Panc1 (cell line): ENCODE results near the gene CD22. TPM values are rescaled to one million over a fixed set of nuclear protein-coding genes. Genes with fewer than 3 reads are reported as not detected.

ENCODE experiments used
- ATAC-seq: fragments of 200-7000 bp; cut with Tn5 transposase; 2 replicates; pipeline ENCODE4 v1.9.1; 2020; ENCODE audit warnings: mild to moderate bottlenecking, moderate library complexity
- BruUV-seq: library from RNA; stranded (reverse); fragments of 400-500 nt; replicated peaks from 2 replicates; lab custom pipeline; 2021; lab: Mats Ljungman, UMichigan
- CTCF ChIA-PET: fragments of 300-600 bp; sonication (Branson Sonifier 250); formaldehyde crosslinking; loops from one replicate; lab custom pipeline; 2022; ENCODE audit warnings: antibody characterized with exemption; lab: Charles Lee
- POLR2A ChIA-PET: fragments of 300-600 bp; sonication (Branson Sonifier 250); formaldehyde crosslinking; loops from one replicate; lab custom pipeline; 2022; ENCODE audit warnings: antibody characterized with exemption; lab: Charles Lee
- DNase-seq: peaks from one replicate; pipeline ENCODE4 v3.0.0-alpha.2; 2010; ENCODE audit warnings: low read depth, low spot score
- H3K27ac ChIP-seq: 2 replicates; pipeline ENCODE4 v1.5.1; 2011; ENCODE audit warnings: mild to moderate bottlenecking, low read length, inconsistent platforms
- H3K27me3 ChIP-seq: fragments of 200-500 bp; sonication (Bioruptor generic); 2 replicates; pipeline ENCODE4 v1.6.0; 2014; ENCODE audit warnings: low read length, inconsistent platforms; ENCODE audit not compliant: control insufficient read depth, insufficient read depth
- H3K36me3 ChIP-seq: fragments of 200-500 bp; sonication (Bioruptor generic); 2 replicates; pipeline ENCODE4 v1.5.1; 2014; ENCODE audit warnings: inconsistent platforms, mild to moderate bottlenecking, low read length, moderate library complexity; ENCODE audit not compliant: control insufficient read depth, insufficient read depth
- H3K4me1 ChIP-seq: 2 replicates; pipeline ENCODE4 v1.5.1; 2011; ENCODE audit warnings: inconsistent platforms, mild to moderate bottlenecking, low read length, moderate library complexity; ENCODE audit not compliant: control insufficient read depth, insufficient read depth
- H3K4me3 ChIP-seq, 2 experiments: 2 replicates each; pipeline ENCODE4 v1.5.1; 2011 to 2012; ENCODE audit warnings: low read depth in 2 of 2, low read length in 2 of 2, mild to moderate bottlenecking in 2 of 2, inconsistent platforms in 1 of 2, moderate library complexity in 1 of 2
- H3K9me3 ChIP-seq: fragments of 200-500 bp; sonication (Bioruptor generic); 2 replicates; pipeline ENCODE4 v1.5.1; 2014; ENCODE audit warnings: low read depth, mild to moderate bottlenecking, inconsistent platforms, low read length, moderate library complexity; ENCODE audit not compliant: control insufficient read depth, insufficient read depth
- POLR2AphosphoS5 ChIP-seq: IDR thresholded peaks from 2 replicates; pipeline ENCODE4 v1.6.1; 2012; ENCODE audit warnings: mild to moderate bottlenecking, low read depth, low read length, moderate library complexity
- SIN3A ChIP-seq: IDR thresholded peaks from 2 replicates; pipeline ENCODE4 v1.6.1; 2012; ENCODE audit warnings: low read depth, mild to moderate bottlenecking, low read length, moderate library complexity, borderline replicate concordance; ENCODE audit not compliant: insufficient read depth
- TCF7L2 ChIP-seq: IDR thresholded peaks from 2 replicates; pipeline ENCODE4 v1.6.1; 2011; ENCODE audit warnings: mild to moderate bottlenecking, low read depth, low read length, inconsistent platforms
- in situ Hi-C: cut with HindIII; loops from 2 replicates; pipeline ENCODE4 v1.10.0; 2016; ENCODE audit warnings: low sequenced_read_pairs, low pct_unique_long_range_greater_than_20kb
- intact Hi-C: fragments of 100-400 bp; cut with micrococcal nuclease; formaldehyde crosslinking; loops from one replicate; pipeline ENCODE4 v1.10.0; 2022; ENCODE audit not compliant: unreplicated experiment
- total RNA-seq: library from RNA; stranded (reverse); gene quantifications from one replicate; pipeline ENCODE4 v1.2.1, GENCODE V29; 2021; ENCODE audit not compliant: unreplicated experiment
- TF ChIP-seq, protein P1 (sequence below), 2 experiments: IDR thresholded peaks; 2 replicates each; pipeline ENCODE4 v1.6.1; 2011 to 2012; ENCODE audit warnings: low read depth in 2 of 2, control low read depth in 1 of 2, low read length in 1 of 2, mild to moderate bottlenecking in 1 of 2, moderate library complexity in 1 of 2; ENCODE audit not compliant: insufficient read depth in 1 of 2
- TF ChIP-seq, protein P2 (sequence below): fragments of 450-650 bp; IDR thresholded peaks from 2 replicates; pipeline ENCODE4 v1.5.1; 2017; ENCODE audit warnings: mild to moderate bottlenecking

CD22 gene
- total RNA-seq, 1 experiment from 2014 or later = 0.74 TPM

DNA sequence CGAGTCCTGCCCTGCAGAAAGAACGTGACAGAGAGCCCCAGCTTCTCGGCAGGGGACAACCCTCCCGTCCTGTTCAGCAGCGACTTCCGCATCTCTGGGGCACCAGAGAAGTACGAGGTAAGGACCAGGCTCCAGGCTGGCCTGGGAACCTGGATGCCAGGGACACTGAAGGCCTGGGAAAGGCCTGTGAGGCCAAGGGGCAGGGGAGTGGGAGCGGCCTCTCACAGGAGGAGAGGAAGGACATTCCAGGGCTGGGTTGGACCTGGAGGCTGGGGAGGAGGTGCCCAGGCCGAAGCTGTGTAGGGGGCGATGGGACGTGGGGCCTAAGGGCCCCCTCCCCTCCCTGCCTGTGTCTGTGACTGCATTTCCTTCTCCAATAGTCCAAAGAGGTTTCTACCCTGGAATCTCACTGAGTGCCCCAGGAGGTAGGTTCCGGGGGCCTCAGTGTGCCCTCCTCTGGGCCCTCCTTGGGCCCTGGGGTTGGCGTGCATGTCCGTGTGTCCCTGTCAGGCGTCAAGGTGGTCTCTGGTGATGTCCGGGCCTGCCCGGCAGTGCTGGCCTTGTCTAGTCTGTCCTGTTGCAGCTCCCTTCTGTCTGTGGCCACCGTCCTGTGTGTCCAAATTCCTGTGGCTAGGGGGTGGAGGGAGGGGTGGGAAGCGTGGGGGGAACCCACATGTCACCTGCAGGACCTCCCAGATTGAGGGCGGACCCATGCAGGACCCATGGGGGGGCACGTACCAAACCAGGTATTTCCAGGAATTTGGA is 16.9 kb upstream of the CD22 start:
- in situ Hi-C loops = no loop called here
- Histone ChIP-seq H3K27ac (no peak overlapping the region), H3K27me3 (no peaks in the 10 kb centered on the region), H3K9me3 (no peaks in the 10 kb centered on the region), H3K4me1 (0 out of 2 replicates have a peak, but pooled peaks cover 5% of the 10 kb centered on the region), H3K4me3 (no peak overlapping the region), H3K36me3 (no peaks in the 10 kb centered on the region)
- ATAC-seq (no peak), DNase-seq (no peak)
- BruUV-seq = no TSS peak
- intact Hi-C loops = no loop called here
- TF ChIP-seq SIN3A = no peak
- TF ChIP-seq TCF7L2 = no peak
- no peak for TF ChIP-seq POLR2AphosphoS5
- TF ChIP-seq, protein P1, sequence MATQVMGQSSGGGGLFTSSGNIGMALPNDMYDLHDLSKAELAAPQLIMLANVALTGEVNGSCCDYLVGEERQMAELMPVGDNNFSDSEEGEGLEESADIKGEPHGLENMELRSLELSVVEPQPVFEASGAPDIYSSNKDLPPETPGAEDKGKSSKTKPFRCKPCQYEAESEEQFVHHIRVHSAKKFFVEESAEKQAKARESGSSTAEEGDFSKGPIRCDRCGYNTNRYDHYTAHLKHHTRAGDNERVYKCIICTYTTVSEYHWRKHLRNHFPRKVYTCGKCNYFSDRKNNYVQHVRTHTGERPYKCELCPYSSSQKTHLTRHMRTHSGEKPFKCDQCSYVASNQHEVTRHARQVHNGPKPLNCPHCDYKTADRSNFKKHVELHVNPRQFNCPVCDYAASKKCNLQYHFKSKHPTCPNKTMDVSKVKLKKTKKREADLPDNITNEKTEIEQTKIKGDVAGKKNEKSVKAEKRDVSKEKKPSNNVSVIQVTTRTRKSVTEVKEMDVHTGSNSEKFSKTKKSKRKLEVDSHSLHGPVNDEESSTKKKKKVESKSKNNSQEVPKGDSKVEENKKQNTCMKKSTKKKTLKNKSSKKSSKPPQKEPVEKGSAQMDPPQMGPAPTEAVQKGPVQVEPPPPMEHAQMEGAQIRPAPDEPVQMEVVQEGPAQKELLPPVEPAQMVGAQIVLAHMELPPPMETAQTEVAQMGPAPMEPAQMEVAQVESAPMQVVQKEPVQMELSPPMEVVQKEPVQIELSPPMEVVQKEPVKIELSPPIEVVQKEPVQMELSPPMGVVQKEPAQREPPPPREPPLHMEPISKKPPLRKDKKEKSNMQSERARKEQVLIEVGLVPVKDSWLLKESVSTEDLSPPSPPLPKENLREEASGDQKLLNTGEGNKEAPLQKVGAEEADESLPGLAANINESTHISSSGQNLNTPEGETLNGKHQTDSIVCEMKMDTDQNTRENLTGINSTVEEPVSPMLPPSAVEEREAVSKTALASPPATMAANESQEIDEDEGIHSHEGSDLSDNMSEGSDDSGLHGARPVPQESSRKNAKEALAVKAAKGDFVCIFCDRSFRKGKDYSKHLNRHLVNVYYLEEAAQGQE (IDR thresholded peaks at IDR 0.05; ENCODE audit: insufficient read depth in 1 of 2, low read depth in 2 of 2, low read length in 1 of 2) = no peak
- TF ChIP-seq, protein P2, sequence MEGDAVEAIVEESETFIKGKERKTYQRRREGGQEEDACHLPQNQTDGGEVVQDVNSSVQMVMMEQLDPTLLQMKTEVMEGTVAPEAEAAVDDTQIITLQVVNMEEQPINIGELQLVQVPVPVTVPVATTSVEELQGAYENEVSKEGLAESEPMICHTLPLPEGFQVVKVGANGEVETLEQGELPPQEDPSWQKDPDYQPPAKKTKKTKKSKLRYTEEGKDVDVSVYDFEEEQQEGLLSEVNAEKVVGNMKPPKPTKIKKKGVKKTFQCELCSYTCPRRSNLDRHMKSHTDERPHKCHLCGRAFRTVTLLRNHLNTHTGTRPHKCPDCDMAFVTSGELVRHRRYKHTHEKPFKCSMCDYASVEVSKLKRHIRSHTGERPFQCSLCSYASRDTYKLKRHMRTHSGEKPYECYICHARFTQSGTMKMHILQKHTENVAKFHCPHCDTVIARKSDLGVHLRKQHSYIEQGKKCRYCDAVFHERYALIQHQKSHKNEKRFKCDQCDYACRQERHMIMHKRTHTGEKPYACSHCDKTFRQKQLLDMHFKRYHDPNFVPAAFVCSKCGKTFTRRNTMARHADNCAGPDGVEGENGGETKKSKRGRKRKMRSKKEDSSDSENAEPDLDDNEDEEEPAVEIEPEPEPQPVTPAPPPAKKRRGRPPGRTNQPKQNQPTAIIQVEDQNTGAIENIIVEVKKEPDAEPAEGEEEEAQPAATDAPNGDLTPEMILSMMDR = no peak
- ChIA-PET POLR2A (no interaction called here), CTCF (no interaction called here)

DNA sequence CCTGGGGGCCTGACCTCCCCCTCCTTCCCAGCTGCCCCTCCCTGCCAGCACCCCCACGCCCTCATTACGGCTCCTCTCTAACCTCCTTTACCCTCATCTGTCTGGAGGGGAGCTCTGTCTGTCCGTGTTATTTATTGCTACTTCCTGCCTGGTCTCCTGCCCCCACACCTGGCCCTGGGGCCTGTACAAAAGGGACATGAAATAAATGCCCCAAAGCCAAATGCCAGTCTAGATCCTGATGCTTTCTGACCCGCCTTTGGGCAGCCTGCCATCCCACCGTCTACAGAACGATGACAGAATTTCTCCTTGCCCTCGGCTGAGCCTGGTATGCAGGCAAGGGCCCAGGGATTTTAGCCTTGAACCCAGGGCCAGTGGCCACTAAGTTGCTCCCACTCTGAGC is 15.4 kb upstream of the CD22 start:
- Histone ChIP-seq H3K27me3 (no peaks in the 10 kb centered on the region), H3K4me3 (no peak overlapping the region), H3K9me3 (no peaks in the 10 kb centered on the region), H3K4me1 (peaks cover 5% of the 10 kb centered on the region; the same call in 1 of the 2 replicates), H3K27ac (no peak overlapping the region), H3K36me3 (no peaks in the 10 kb centered on the region)
- POLR2A ChIA-PET = no interaction called here
- CTCF ChIA-PET = interaction anchor here (0.6 kb wide), 1 partner anchor 381 kb away, joined by 3 read pairs; no protein-coding TSS in a partner anchor
- no peak for DNase-seq
- intact Hi-C loops = no loop called here
- TF ChIP-seq POLR2AphosphoS5 (no peak), SIN3A (no peak), TCF7L2 (no peak)
- TF ChIP-seq, protein P2 = no peak
- TF ChIP-seq, protein P1 (IDR thresholded peaks at IDR 0.05; ENCODE audit: insufficient read depth in 1 of 2, low read depth in 2 of 2, low read length in 1 of 2) = no peak
- BruUV-seq = no TSS peak
- in situ Hi-C loops = no loop called here
- ATAC-seq = no peak
